Pancreas (tissue), 10 donors: Measurements from ENCODE around the gene EPS8. TPM values are rescaled to one million over a fixed set of nuclear protein-coding genes. Genes with fewer than 3 reads are reported as not detected.

Experiments used
- ATAC-seq, 4 donors: fragments of 200-7000 bp; cut with Tn5 transposase; one replicate each; pipeline versions ENCODE4 v1.8.0 to v1.9.1; 2020; ENCODE audit warnings: mild to moderate bottlenecking in 4 of 4, moderate library complexity in 4 of 4
- DNase-seq, 6 donors: peaks; one replicate each; pipeline ENCODE4 v3.0.0-alpha.2; 2020
- FAIRE-seq: peaks from 2 replicates; lab custom pipeline; 2012; peaks lifted over from hg19 to GRCh38; lab: Jason Lieb, UNC
- H3K27ac ChIP-seq, 4 donors: fragments of 200-600 bp; sonication (generic); 1 replicate in 3 of 4; 2 replicates in 1 of 4; pipeline versions ENCODE4 v1.5.0 to v1.8.0; 2020
- H3K27me3 ChIP-seq, 4 donors: fragments of 200-600 bp; one replicate each; pipeline ENCODE4 v1.8.0; 2021
- H3K36me3 ChIP-seq, 3 donors: fragments of 200-600 bp; sonication (generic) in 1 of 3; one replicate each; pipeline versions ENCODE4 v1.5.0 to v1.8.0; 2020 to 2021
- H3K4me1 ChIP-seq, 3 donors: fragments of 200-600 bp; one replicate each; pipeline ENCODE4 v1.8.0; 2021
- H3K4me3 ChIP-seq, 4 donors: fragments of 200-600 bp; sonication (generic) in 2 of 4; one replicate each; pipeline versions ENCODE4 v1.5.0 to v1.8.0; 2020 to 2021
- H3K9me3 ChIP-seq, 4 donors: fragments of 200-600 bp; one replicate each; pipeline ENCODE4 v1.8.0; 2021
- CTCF ChIP-seq, 4 donors: fragments of 200-600 bp; sonication (generic) in 3 of 4; IDR thresholded peaks; one replicate each; pipeline versions ENCODE4 v1.5.0 to v1.8.0; 2021; ENCODE audit warnings: antibody characterized with exemption in 4 of 4
- WGBS, 2 donors: extraction: QIAGEN DNeasy Blood & Tissue Kit; methylation state at CpG; one replicate each; pipeline ENCODE4 v1.1.7; 2013; 5-methylcytosine and 5-hydroxymethylcytosine counted together
- intact Hi-C, 3 donors: fragments of 100-400 bp; cut with DNase I; formaldehyde crosslinking; loops; one replicate each; pipeline versions ENCODE4 v1.11.1 to v1.14.2; 2022
- polyA plus RNA-seq, 2 donors: library from polyadenylated mRNA; stranded (reverse); fragments of 200-250 nt; gene quantifications; one replicate each; pipeline ENCODE4 v1.2.3, GENCODE V29; 2013
- total RNA-seq, 6 donors: library from RNA; stranded (reverse); fragmentation: NEBNext Ultra II Directional in 4 of 6; extraction: Animal tissue kit (Norgen Biotek cat#: 25700) in 4 of 6; gene quantifications; one replicate each; pipeline versions ENCODE4 v1.2.1 to v1.2.4, GENCODE V29; 2021 to 2023
- donor health status: healthy with polysubstance abuse.
- donor health status: DM: no; HTN: no; CAD: no; lungs with moderate emphysema.
- donor health status: DM: no; HTN: no; CAD: no.
- donor health status: control.
- donor health status: control.
- donor health status: Bipolar disorder and iron deficiency.
- donor health status: DM: yes; HTN: yes; CAD: no.
- donor health status: DM: no; HTN: no; CAD: no.
- donor health status: DM: no; HTN: no; CAD: no.
- donor health status: DM: yes; HTN: yes; CAD: no.

Gene EPS8
- total and polyA plus RNA-seq, 8 donors = 8.2 to 26.7 (median 10.6) TPM

GRCh38 chr12:15794836-15795235, 5.6 kb upstream of the EPS8 start:
- Histone ChIP-seq H3K36me3 (no peaks in the 10 kb centered on the region), H3K4me3 (no peak overlapping the region), H3K9me3 (no peaks in the 10 kb centered on the region), H3K27me3 (no peaks in the 10 kb centered on the region), H3K4me1 (no peaks in the 10 kb centered on the region), H3K27ac (no peak overlapping the region)
- no peak for TF ChIP-seq CTCF (IDR thresholded peaks at IDR 0.05)
- ATAC-seq (no peak), DNase-seq (no peak), FAIRE-seq (no peak)
- 81 to 95% methylated on average over 1 of the region's 1 CpG for WGBS, 2 donors
- intact Hi-C loops = no loop called here

- H3K27me3 ChIP-seq = no peaks in the 10 kb centered on the region
- intact Hi-C loops = no loop called here
- H3K4me3 ChIP-seq = no peak overlapping the region
- FAIRE-seq (no peak), ATAC-seq (no peak), DNase-seq (no peak)
- H3K9me3 ChIP-seq = no peaks in the 10 kb centered on the region
- H3K27ac ChIP-seq = no peak overlapping the region
- 85 to 91% methylated on average over 3 of the region's 3 CpGs for WGBS, 2 donors
- no peak for TF ChIP-seq CTCF (IDR thresholded peaks at IDR 0.05)
- no peaks in the 10 kb centered on the region for H3K36me3 ChIP-seq
- no peaks in the 10 kb centered on the region for H3K4me1 ChIP-seq
These were observed 5.0 kb upstream of the EPS8 start for GRCh38 chr12:15794196-15794595.

GRCh38 chr12:15788233-15789219, 662 bp downstream of the EPS8 start:
- no peaks in the 10 kb centered on the region for H3K9me3 ChIP-seq
- peak; percentile 48 to 86 (median 68) for DNase-seq
- no peaks in the 10 kb centered on the region for H3K36me3 ChIP-seq
- peak overlapping the region; percentile 87 to 97 (median 96) for H3K27ac ChIP-seq
- no peaks in the 10 kb centered on the region for H3K4me1 ChIP-seq
- intact Hi-C loops = no loop called here
- no peak for FAIRE-seq
- ATAC-seq = peak; percentile 51 to 65 (median 62)
- H3K4me3 ChIP-seq = peak overlapping the region; percentile 63 to 87 (median 76)
- no peaks in the 10 kb centered on the region for H3K27me3 ChIP-seq
- WGBS, 2 donors = 1% methylated on average over 63 to 64 of the region's 64 CpGs
- no peak for TF ChIP-seq CTCF (IDR thresholded peaks at IDR 0.05)

- H3K36me3 ChIP-seq = no peaks in the 10 kb centered on the region
- TF ChIP-seq CTCF (IDR thresholded peaks at IDR 0.05) = no peak
- WGBS, 2 donors = 18 to 28% methylated on average over 4 of the region's 4 CpGs
- FAIRE-seq (no peak), DNase-seq (no peak), ATAC-seq (no peak)
- peak overlapping the region; percentile 63 to 87 (median 76) for H3K4me3 ChIP-seq
- no peaks in the 10 kb centered on the region for H3K27me3 ChIP-seq
- no peaks in the 10 kb centered on the region for H3K9me3 ChIP-seq
- intact Hi-C loops = no loop called here
- H3K27ac ChIP-seq = peak overlapping the region in 3 of 4 donors; percentile 95 to 97 (median 97)
- H3K4me1 ChIP-seq = no peaks in the 10 kb centered on the region
These were observed 1.4 kb downstream of the EPS8 start for GRCh38 chr12:15787778-15788177.

GRCh38 chr12:15786772-15787171, 2.4 kb downstream of the EPS8 start:
- Histone ChIP-seq H3K36me3 (no peaks in the 10 kb centered on the region), H3K4me3 (peak overlapping the region in 1 of 4 donors; percentile 87), H3K27ac (no peak overlapping the region), H3K27me3 (no peaks in the 10 kb centered on the region), H3K9me3 (no peaks in the 10 kb centered on the region), H3K4me1 (no peaks in the 10 kb centered on the region)
- intact Hi-C loops = no loop called here
- ATAC-seq = no peak
- 65 to 71% methylated on average over 2 of the region's 2 CpGs for WGBS, 2 donors
- TF ChIP-seq CTCF (IDR thresholded peaks at IDR 0.05) = no peak
- FAIRE-seq = no peak
- DNase-seq = no peak
